Effector memory CD8-positive, alpha-beta T cell (primary cell): ENCODE results near the gene OCEL1.
A peak's percentile ranks its signal among the peaks of the same experiment; 100 is the strongest.
"Not testable (repeated sequence)": the region's sequence is repeated elsewhere in the genome, so short reads cannot be mapped to it uniquely, and the experiment has no call there.

Experiments used
- ATAC-seq: fragments of 150-1000 bp; cut with Tn5 transposase; replicated peaks from 2 replicates; pipeline ENCODE4 v1.10.0; 2021; ENCODE audit warnings: mild to moderate bottlenecking, moderate library complexity
- DNase-seq, 3 experiments: peaks; one replicate each; pipeline ENCODE4 v3.0.0; 2021
- H3K27ac Mint-ChIP-seq, 2 donors: one replicate each; pipeline ENCODE4 v1.8.0; 2022; ENCODE audit warnings: mild to moderate bottlenecking in 2 of 2, mixed read lengths in 2 of 2, moderate library complexity in 2 of 2
- H3K27me3 Mint-ChIP-seq, 2 donors: one replicate each; pipeline ENCODE4 v1.8.0; 2022; ENCODE audit warnings: mixed read lengths in 2 of 2
- H3K36me3 Mint-ChIP-seq: one replicate; pipeline ENCODE4 v1.8.0; 2022; ENCODE audit warnings: mild to moderate bottlenecking, moderate library complexity, mixed read lengths; ENCODE audit not compliant: insufficient read depth
- H3K4me1 Mint-ChIP-seq, 2 donors: one replicate each; pipeline ENCODE4 v1.8.0; 2022; ENCODE audit warnings: low read depth in 2 of 2, mixed read lengths in 2 of 2
- H3K4me3 Mint-ChIP-seq, 2 donors: one replicate each; pipeline ENCODE4 v1.8.0; 2022; ENCODE audit warnings: mild to moderate bottlenecking in 2 of 2, mixed read lengths in 2 of 2, moderate library complexity in 2 of 2
- H3K9me3 Mint-ChIP-seq, 2 donors: one replicate each; pipeline ENCODE4 v1.8.0; 2022; ENCODE audit warnings: mixed read lengths in 2 of 2
- total RNA-seq, 9 experiments: gene quantifications; one replicate each; lab custom pipeline; 2026; lab: John Stamatoyannopoulos, UW

OCEL1 gene
- total RNA-seq, result 1.2 to 9.3 (median 5.3) reads per million in 9 experiments

- DNase-seq (peak; percentile 93 to 95 (median 94)), ATAC-seq (peak; percentile 90)
- Mint-ChIP-seq H3K4me3 (peak within 1 kb of the TSS; percentile 87 to 95), H3K27me3 (no peaks in the 10 kb centered on the region), H3K36me3 (peaks cover 23% of the 10 kb centered on the region), H3K27ac (peak within 1 kb of the TSS; percentile 94 to 95), H3K4me1 (peaks cover 9 to 11% of the 10 kb centered on the region in 2 donors), H3K9me3 (no peaks in the 10 kb centered on the region)
These were observed at the start of gene OCEL1 for GRCh38 chr19:17226002-17226933. OCEL1 (plus strand) TSS chr19:17226226; CDS start chr19:17226248, 22 bp downstream.

GRCh38 chr19:17178291-17178690, 47.7 kb upstream of the OCEL1 start:
- no peak for ATAC-seq

DNA sequence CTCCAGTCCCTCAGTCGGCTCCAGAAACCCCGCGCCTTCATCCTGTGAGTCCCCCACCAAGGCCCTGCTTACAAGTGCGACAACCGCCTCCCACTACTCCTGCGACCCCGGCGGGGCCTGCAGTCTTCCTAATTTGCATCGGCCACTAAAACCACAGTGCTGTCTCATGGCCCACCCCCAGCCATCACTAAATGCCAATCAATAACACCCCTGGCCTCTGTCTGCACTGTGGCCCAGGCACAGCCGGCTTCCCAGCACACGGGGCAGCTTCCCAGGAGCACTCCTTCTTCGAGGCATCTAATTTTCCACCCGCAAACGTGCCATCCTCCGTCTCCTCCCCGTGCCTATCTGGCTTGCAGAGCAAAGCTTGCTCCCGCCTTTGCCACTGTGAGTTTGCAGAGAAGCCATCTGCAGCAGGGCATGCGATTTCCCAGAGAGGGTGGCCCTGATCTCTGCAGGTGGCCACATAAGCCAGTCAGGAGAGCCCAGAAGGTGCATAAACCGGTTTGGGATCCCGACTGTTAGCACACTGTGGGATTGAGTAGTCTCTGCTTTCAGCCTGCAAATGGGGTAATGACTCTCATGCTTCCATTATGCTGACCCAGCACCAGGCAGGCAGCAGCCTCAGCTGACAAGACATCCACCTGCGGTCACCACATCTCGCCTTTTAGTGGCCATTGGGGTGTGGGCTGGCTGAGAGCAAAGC, 44.9 kb upstream of the OCEL1 start:
- Mint-ChIP-seq H3K9me3 (no peaks in the 10 kb centered on the region), H3K27ac (peak overlapping the region; percentile 65 to 83), H3K4me1 (peaks cover 25 to 28% of the 10 kb centered on the region in 2 donors), H3K27me3 (no peaks in the 10 kb centered on the region), H3K36me3 (peaks cover 72% of the 10 kb centered on the region), H3K4me3 (peak overlapping the region in 1 of 2 donors; percentile 15)
- no peak for ATAC-seq
- DNase-seq, result no peak

More at GRCh38 chr19:17178291-17178690, 47.7 kb upstream of the OCEL1 start:
- no peak for DNase-seq
- Mint-ChIP-seq H3K27me3 (no peaks in the 10 kb centered on the region), H3K4me1 (peaks cover 4 to 6% of the 10 kb centered on the region in 2 donors), H3K4me3 (no peak overlapping the region), H3K36me3 (peaks cover 75% of the 10 kb centered on the region), H3K27ac (no peak overlapping the region), H3K9me3 (no peaks in the 10 kb centered on the region)

GRCh38 chr19:17183271-17183761, 42.7 kb upstream of the OCEL1 start:
- H3K27me3 Mint-ChIP-seq, result no peaks in the 10 kb centered on the region
- H3K9me3 Mint-ChIP-seq, result no peaks in the 10 kb centered on the region
- H3K36me3 Mint-ChIP-seq, result peaks cover 65% of the 10 kb centered on the region
- peak; percentile 25 for ATAC-seq
- peak overlapping the region; percentile 81 to 89 for H3K4me3 Mint-ChIP-seq
- peak in 2 of 3 experiments; percentile 19 to 21 for DNase-seq
- H3K4me1 Mint-ChIP-seq, result peaks cover 32% of the 10 kb centered on the region in 2 donors
- peak overlapping the region; percentile 92 to 93 for H3K27ac Mint-ChIP-seq

GRCh38 chr19:17183858-17184321, 42.1 kb upstream of the OCEL1 start:
- H3K36me3 Mint-ChIP-seq, result peaks cover 69% of the 10 kb centered on the region
- no peaks in the 10 kb centered on the region for H3K9me3 Mint-ChIP-seq
- peak overlapping the region; percentile 81 to 89 for H3K4me3 Mint-ChIP-seq
- peaks cover 32% of the 10 kb centered on the region in 2 donors for H3K4me1 Mint-ChIP-seq
- H3K27ac Mint-ChIP-seq, result peak overlapping the region; percentile 92 to 93
- no peaks in the 10 kb centered on the region for H3K27me3 Mint-ChIP-seq
- ATAC-seq, result peak; percentile 41
- peak in 1 of 3 experiments; percentile 21 for DNase-seq

GRCh38 chr19:17184371-17184841, 41.6 kb upstream of the OCEL1 start:
- Mint-ChIP-seq H3K36me3 (peaks cover 74% of the 10 kb centered on the region), H3K27me3 (no peaks in the 10 kb centered on the region), H3K27ac (peak overlapping the region; percentile 92 to 93), H3K9me3 (no peaks in the 10 kb centered on the region), H3K4me3 (peak overlapping the region; percentile 81 to 89), H3K4me1 (peaks cover 32% of the 10 kb centered on the region in 2 donors)
- DNase-seq (peak; percentile 65 to 68 (median 66)), ATAC-seq (peak; percentile 94)

GRCh38 chr19:17185590-17185989, 40.4 kb upstream of the OCEL1 start:
- DNase-seq (no peak), ATAC-seq (no peak)
- peaks cover 78% of the 10 kb centered on the region for H3K36me3 Mint-ChIP-seq
- H3K27ac Mint-ChIP-seq, result peak overlapping the region; percentile 72 to 92
- H3K27me3 Mint-ChIP-seq, result no peaks in the 10 kb centered on the region
- H3K9me3 Mint-ChIP-seq, result no peaks in the 10 kb centered on the region
- peak overlapping the region; percentile 15 to 25 for H3K4me3 Mint-ChIP-seq
- H3K4me1 Mint-ChIP-seq, result peaks cover 32% of the 10 kb centered on the region in 2 donors

- DNase-seq, H3K4me3 Mint-ChIP-seq, ATAC-seq, H3K27me3 Mint-ChIP-seq, H3K4me1 Mint-ChIP-seq, H3K9me3 Mint-ChIP-seq, H3K27ac Mint-ChIP-seq: not testable (repeated sequence)
- H3K36me3 Mint-ChIP-seq, result peaks cover 83% of the 10 kb centered on the region
These were observed 34.3 kb upstream of the OCEL1 start for GRCh38 chr19:17191736-17192135.

DNA sequence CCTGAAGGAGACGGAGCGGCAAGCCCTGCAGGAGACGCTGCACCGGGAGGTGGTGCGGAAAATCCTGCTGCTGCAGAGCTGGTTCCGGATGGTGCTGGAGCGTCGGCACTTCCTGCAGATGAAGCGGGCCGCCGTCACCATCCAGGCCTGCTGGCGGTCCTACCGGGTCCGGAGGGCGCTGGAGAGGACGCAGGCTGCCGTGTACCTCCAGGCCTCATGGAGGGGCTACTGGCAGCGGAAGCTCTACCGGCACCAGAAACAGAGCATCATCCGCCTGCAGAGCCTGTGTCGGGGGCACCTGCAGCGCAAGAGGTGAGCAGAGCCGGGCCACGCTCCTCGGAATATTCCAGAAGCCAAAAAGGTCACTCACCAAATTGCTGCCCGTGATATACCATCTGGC, 33.3 kb upstream of the OCEL1 start:
- H3K9me3 Mint-ChIP-seq, result no peaks in the 10 kb centered on the region
- no peak for DNase-seq
- H3K27me3 Mint-ChIP-seq, result no peaks in the 10 kb centered on the region
- H3K36me3 Mint-ChIP-seq, result peaks cover 82% of the 10 kb centered on the region
- no peak for ATAC-seq
- peaks cover 0 to 4% of the 10 kb centered on the region in 2 donors for H3K4me1 Mint-ChIP-seq
- no peak overlapping the region for H3K4me3 Mint-ChIP-seq
- no peak overlapping the region for H3K27ac Mint-ChIP-seq

DNA sequence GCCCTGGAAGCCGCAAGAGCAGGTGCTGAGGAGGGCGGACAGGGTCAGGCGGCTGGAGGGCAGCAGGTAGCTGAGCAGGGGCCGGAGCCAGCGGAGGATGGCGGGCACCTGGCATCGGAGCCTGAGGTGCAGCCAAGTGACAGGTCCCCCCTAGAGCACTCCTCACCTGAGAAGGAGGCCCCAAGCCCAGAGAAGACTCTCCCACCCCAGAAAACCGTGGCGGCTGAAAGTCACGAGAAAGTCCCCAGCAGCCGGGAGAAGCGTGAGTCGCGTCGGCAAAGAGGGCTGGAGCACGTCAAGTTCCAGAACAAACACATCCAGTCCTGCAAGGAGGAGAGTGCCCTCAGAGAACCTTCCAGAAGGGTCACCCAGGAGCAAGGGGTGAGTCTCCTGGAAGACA, 31.4 kb upstream of the OCEL1 start:
- H3K36me3 Mint-ChIP-seq, result peaks cover 82% of the 10 kb centered on the region
- H3K9me3 Mint-ChIP-seq, result no peaks in the 10 kb centered on the region
- ATAC-seq (no peak), DNase-seq (no peak)
- no peak overlapping the region for H3K4me3 Mint-ChIP-seq
- H3K27ac Mint-ChIP-seq, result peak overlapping the region in 1 of 2 donors; percentile 26
- H3K4me1 Mint-ChIP-seq, result peaks cover 0 to 4% of the 10 kb centered on the region in 2 donors
- no peaks in the 10 kb centered on the region for H3K27me3 Mint-ChIP-seq

GRCh38 chr19:17195106-17195505, 30.9 kb upstream of the OCEL1 start:
- peak overlapping the region in 1 of 2 donors; percentile 26 for H3K27ac Mint-ChIP-seq
- ATAC-seq, result no peak

GRCh38 chr19:17196610-17197009, 29.4 kb upstream of the OCEL1 start:
- peak overlapping the region in 1 of 2 donors; percentile 26 for H3K27ac Mint-ChIP-seq
- H3K36me3 Mint-ChIP-seq, result peaks cover 86% of the 10 kb centered on the region
- H3K4me1 Mint-ChIP-seq, result peaks cover 0 to 4% of the 10 kb centered on the region in 2 donors
- ATAC-seq, result no peak
- H3K27me3 Mint-ChIP-seq, result no peaks in the 10 kb centered on the region
- no peaks in the 10 kb centered on the region for H3K9me3 Mint-ChIP-seq
- no peak for DNase-seq
- no peak overlapping the region for H3K4me3 Mint-ChIP-seq

More at GRCh38 chr19:17195106-17195505, 30.9 kb upstream of the OCEL1 start:
- Mint-ChIP-seq H3K36me3 (peaks cover 82% of the 10 kb centered on the region), H3K9me3 (no peaks in the 10 kb centered on the region), H3K4me3 (no peak overlapping the region), H3K27me3 (no peaks in the 10 kb centered on the region), H3K4me1 (peaks cover 0 to 4% of the 10 kb centered on the region in 2 donors)
- DNase-seq, result no peak

DNA sequence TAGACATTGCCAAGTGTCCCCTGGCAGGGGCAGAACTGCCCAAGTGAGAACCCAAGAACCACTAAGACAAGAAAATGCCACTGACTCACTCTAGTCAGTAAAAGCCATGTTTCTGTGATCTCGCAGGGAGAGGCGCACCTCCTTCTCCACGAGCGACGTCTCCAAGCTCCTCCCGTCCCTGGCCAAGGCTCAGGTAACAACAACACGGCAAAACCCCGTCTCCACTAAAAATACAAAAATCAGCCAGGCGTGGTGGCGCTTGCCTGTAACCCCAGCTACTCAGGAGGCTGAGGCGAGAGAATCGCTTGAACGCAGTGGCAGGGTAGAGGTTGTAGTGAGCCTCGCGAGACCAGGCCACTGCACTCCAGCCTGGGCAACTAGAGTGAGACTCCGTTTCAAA, 28.4 kb upstream of the OCEL1 start:
- DNase-seq, result no peak
- H3K27ac Mint-ChIP-seq, result peak overlapping the region in 1 of 2 donors; percentile 26
- H3K27me3 Mint-ChIP-seq, result no peaks in the 10 kb centered on the region
- H3K4me1 Mint-ChIP-seq, result peaks cover 2 to 4% of the 10 kb centered on the region in 2 donors
- peaks cover 86% of the 10 kb centered on the region for H3K36me3 Mint-ChIP-seq
- no peaks in the 10 kb centered on the region for H3K9me3 Mint-ChIP-seq
- no peak for ATAC-seq
- no peak overlapping the region for H3K4me3 Mint-ChIP-seq
